Activated CD8-positive, alpha-beta memory T cell treated with anti-CD3 and anti-CD28 coated beads, Interleukin-2, amount 50 U/mL, for 48 hours (primary cell): Measurements from ENCODE around the gene GNB1L.
"Not testable (repeated sequence)": the region's sequence is repeated elsewhere in the genome, so short reads cannot be mapped to it uniquely, and the experiment has no call there.

Experiments
- DNase-seq: peaks from one replicate; pipeline ENCODE4 v3.0.0-alpha.2; 2020

GNB1L gene

GRCh38 chr22:19842393-19843106, 12.1 kb downstream of the GNB1L start:
- no peak for DNase-seq

- DNase-seq: no peak
Measured at GRCh38 chr22:19841641-19842392, 12.9 kb downstream of the GNB1L start.

- DNase-seq: no peak
Measured at GRCh38 chr22:19840955-19841640, 13.6 kb downstream of the GNB1L start.

GRCh38 chr22:19840059-19840458, 14.6 kb downstream of the GNB1L start:
- no peak for DNase-seq

- no peak for DNase-seq
Measured at GRCh38 chr22:19837915-19838314, 16.8 kb downstream of the GNB1L start.

- DNase-seq: no peak
Measured at GRCh38 chr22:19836512-19836911, 18.2 kb downstream of the GNB1L start.

GRCh38 chr22:19834599-19834998, 20.1 kb downstream of the GNB1L start:
- DNase-seq: no peak

GRCh38 chr22:19833327-19833726, 21.3 kb downstream of the GNB1L start:
- not testable (repeated sequence) for DNase-seq

- DNase-seq: peak; percentile 33
Measured at GRCh38 chr22:19832476-19833108, 22.1 kb downstream of the GNB1L start.

- not testable (repeated sequence) for DNase-seq
Measured at GRCh38 chr22:19831979-19832378, 22.7 kb downstream of the GNB1L start.

- DNase-seq: no peak
Measured at GRCh38 chr22:19831016-19831415, 23.7 kb downstream of the GNB1L start.

- DNase-seq: no peak
Measured at GRCh38 chr22:19828035-19828401, 26.7 kb downstream of the GNB1L start.

GRCh38 chr22:19827341-19828034, 27.2 kb downstream of the GNB1L start:
- no peak for DNase-seq

GRCh38 chr22:19826619-19826950, 28.1 kb downstream of the GNB1L start:
- no peak for DNase-seq

- peak; percentile 26 for DNase-seq
Measured at GRCh38 chr22:19825904-19826618, 28.6 kb downstream of the GNB1L start.

- peak; percentile 39 for DNase-seq
Measured at GRCh38 chr22:19824926-19825339, 29.7 kb downstream of the GNB1L start.

- DNase-seq: no peak
Measured at GRCh38 chr22:19824212-19824925, 30.3 kb downstream of the GNB1L start.

GRCh38 chr22:19823902-19824211, 30.8 kb downstream of the GNB1L start:
- no peak for DNase-seq

GRCh38 chr22:19823191-19823901, 31.3 kb downstream of the GNB1L start:
- peak; percentile 41 for DNase-seq

- DNase-seq: peak; percentile 42
Measured at GRCh38 chr22:19822301-19823117, 32.2 kb downstream of the GNB1L start.
